Activated CD4-positive, CD25-positive, alpha-beta regulatory T cell treated with anti-CD3 and anti-CD28 coated beads, Interleukin-2, amount 50 U/mL, for 72 hours (primary cell): ENCODE results near the gene STAT4.

Experiments used
- DNase-seq: peaks from one replicate; pipeline ENCODE4 v3.0.0; 2021

Gene STAT4

DNA sequence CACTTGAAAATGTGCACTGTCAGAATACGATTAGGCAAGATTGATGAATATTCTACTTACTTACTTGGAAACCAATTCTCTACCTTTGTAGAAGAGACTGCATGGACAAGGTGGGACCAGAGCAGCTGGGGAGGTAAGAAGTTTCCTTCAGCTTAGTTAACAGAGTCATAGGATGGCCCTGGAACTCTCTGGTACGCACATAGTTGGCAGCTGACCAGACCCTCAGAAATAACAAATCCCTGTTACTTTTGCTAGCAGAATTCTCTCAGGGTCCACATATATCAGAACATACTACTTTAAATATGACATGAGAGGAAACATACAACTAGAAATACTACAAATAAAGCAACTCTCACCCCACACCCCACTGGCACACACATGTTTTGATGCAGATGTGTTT is 112.1 kb downstream of the STAT4 start:
- DNase-seq, result no peak

DNA sequence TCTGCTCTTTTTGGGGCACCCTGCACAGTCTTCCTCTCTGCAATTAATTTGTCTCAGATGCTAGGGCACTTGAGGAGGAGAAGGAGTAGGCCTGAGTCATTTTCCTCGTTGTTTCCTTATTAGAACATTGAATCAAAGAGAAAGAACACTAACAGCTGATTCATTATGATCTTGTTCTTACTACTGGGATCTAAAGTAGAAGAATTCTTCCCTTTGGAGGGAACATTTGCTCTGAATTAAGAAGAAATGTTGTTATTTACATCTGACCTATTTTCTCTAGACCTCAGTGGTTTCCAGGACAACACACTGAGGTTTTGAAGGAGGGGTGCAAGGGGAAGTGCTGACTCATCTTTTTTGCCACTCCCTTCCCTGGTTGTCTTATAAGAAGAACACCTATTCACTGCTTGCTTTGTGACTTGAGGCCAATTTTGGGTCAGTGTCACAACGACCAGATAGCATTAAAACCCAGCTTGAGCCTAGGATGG is 112.5 kb downstream of the STAT4 start:
- no peak for DNase-seq

DNA sequence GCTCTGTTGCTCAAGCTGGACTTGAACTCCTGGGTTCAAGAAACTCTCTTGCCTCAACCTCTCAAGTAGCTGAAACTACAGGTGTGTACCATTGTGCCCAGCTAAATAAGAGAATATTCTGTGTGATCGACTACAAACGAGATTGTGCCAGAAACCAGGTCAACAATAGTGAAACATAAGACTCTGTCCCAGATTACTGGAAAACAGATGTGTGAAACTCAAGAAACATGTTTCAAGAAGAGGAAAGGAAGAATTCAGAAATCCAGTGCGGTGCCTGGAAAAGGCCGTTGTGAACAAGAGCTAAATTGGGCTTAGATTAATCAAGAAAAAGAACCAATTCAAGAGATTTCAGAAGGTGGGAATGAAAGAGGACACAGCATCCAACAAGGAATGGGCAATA is 113.4 kb downstream of the STAT4 start:
- no peak for DNase-seq

DNA sequence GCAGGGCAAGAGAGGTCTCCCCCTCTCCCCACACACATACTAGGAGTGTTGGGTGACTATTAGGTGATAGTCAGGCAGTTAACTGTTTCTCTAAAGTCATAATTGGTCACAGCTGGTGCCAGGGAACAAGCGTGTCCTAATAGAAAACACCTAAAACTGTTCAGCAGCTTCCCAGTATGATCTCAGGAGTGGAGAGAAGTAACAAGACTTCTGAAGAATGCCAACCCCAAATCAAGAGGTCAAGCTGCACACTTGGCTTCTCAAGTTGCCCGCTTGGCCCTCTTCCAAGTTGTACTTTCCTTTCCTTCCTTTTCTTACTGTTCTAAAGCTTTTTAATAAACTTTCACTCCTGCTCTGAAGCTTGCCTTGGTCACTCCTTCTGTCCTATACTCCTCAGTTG is 114.4 kb downstream of the STAT4 start:
- no peak for DNase-seq

DNA sequence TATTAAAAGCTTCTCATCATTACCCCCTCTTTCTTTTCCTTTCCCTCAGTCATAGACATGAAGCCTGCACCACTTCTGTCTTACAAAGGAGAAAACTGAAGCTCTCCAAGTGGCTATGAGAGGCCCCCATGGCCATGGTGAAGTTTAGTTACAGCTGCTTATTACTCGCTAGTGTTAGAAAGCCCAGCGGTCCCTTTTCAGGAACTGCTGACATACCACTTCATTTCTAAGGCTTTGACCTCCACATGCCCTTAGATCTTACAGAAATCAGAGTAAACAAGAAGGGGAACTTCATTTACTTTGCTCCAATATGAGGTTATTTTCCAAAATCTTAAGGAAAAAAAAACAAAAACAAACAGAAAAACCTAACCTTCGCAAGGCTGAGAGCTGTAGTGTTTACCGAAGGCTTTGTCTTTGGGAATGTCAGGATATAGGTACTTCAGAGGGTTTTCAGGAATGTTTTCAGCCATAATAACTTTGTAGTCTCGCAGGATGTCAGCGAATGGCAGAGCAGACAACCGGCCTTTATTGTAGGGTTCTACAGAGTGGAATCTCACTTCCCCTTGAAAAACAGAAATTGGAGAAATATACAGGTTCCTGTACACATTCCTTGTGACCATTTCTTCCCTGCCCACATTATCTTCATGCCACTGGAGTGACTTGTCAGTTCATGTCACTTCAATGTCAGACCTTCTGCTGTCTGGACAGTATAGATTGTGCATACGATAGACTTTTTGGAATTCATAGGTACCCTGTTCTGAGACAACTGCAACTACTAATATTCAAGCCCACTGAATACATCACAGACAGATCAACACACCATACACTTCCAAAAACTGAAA is 118.0 kb downstream of the STAT4 start:
- DNase-seq, result no peak

DNA sequence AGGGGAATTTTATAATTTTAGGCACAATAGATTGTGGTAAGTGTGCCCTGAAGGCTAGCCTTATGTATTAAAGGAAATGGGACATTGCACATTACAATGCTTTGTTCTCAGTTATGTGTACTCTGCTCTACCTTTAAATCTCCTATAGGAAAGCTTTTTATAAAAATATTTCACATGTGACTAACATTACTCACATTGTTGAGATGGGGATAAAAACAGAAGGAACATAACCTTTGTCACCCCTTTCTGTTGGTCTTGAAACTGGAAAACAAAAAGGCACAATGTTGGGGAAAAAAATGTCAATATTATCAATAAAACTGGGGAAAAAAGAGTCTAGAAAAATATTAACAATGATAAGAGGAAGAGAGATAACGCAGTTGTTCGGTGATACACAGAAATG is 119.5 kb downstream of the STAT4 start:
- DNase-seq, result no peak

DNA sequence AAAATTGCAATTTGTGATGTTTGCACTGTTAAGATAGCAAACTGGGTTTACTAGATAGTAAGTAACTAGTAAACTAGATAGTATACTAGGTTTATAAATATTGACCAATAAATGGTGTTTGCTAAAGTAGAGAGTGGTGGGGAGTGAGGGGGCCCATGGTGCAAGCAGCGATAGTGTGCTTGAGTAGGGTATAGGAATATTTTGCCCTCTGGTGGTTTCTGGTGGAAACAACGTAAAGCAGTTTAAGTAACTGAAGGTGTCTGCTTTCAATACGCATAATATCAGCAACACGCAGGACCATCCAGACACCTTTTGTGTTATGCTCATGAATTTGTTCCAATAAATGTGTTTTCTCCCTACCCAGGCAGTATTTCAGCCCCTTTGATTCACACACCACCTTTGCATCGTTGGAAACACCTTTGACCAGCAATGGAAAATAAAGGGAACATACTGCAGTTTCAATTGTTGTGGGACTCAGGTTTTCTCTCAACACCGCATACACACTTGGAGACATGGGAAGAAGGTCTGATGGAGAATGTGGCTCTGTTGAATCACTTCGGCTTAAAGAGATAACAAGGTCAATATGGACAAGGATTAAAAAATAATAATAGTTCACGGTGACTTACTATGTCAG is 120.2 kb downstream of the STAT4 start:
- DNase-seq, result no peak

DNA sequence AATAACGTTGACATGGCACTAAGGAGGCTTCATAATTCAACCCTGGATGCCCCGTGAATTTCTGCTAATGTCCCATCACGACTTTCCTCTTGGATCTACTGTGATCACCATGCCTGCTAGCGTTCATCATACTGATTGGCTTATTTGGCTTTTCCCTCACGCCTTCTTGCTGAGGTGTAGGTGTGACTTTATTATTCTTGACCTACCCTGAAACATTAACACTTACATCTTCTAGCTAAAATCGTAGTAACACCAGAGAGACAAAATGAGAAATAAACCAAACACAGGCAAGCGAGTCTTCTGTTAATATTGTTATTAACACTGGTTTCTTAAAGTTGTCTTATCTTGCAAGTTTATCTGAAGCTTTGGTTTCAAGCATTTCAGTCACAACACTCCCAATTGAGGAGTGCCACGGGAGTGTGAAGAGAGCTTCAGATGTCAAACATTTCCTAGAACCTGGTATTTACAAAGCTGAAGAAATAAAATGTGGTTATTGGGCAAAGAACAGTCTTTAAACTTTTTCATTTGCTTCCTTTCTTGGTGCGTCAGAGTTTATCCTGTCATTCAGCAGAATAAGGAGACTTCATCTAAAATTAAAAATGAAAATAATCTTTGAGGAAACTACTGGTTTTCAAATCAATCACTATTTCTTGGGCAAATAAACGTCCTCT is 121.4 kb downstream of the STAT4 start:
- DNase-seq, result no peak

DNA sequence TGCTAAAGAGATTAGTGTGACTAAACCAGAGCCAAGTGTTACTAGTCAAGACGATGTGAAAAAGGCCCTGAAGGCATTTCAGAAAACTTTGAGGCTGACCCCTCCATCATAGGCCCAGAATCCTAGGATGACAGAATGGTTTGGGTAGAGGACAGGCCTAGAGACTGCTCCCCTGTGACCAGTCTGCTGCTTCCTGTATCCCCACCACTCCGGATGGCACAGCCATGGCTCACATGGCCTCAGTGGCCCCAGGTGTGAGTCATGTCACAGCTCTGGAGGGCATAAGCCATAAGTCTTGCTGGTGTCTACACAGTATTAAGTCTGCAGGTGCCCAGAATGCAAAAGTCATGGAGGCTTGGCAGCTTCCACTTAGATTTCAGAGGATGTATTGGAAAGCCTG is 124.4 kb downstream of the STAT4 start:
- no peak for DNase-seq

DNA sequence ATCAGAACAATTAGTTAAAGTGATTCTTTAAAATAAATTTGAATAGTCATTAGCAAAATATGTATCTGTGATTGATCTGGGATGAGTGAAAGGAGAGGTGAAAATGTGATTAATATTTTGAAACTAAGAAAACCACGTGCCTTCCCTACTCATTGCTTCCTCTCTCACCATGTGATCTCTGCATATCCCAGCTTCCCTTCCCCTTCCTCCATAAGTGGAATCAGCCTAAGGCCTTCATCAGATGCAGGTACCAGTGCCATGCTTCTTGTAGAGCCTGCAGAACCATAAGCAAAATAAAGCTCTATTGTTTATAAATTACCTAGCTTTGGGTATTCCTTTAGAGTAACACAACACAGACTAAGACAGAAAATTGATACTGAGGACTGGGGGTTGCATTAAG is 125.7 kb downstream of the STAT4 start:
- DNase-seq, result no peak

DNA sequence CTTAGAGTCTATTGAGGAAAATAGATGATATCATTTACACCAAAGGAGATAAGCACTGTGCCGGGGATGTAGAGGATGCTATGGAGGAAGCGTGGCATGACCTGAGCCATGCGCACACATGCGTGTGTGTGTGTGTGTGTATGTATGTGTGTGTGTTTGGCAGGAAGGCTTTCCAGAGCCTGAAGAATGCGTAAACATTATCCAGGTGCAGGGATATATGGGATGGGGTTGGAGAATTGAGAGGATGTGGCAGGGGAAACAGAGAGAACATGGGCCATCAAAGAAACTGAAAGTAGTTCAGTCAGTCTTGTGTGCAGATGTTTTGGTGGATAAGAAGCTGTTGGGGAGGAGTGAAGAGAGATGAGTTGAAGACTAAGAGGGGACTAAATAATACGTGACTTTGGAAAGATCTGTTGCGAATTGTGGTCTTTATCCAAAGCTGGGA is 127.5 kb downstream of the STAT4 start:
- DNase-seq, result no peak

DNA sequence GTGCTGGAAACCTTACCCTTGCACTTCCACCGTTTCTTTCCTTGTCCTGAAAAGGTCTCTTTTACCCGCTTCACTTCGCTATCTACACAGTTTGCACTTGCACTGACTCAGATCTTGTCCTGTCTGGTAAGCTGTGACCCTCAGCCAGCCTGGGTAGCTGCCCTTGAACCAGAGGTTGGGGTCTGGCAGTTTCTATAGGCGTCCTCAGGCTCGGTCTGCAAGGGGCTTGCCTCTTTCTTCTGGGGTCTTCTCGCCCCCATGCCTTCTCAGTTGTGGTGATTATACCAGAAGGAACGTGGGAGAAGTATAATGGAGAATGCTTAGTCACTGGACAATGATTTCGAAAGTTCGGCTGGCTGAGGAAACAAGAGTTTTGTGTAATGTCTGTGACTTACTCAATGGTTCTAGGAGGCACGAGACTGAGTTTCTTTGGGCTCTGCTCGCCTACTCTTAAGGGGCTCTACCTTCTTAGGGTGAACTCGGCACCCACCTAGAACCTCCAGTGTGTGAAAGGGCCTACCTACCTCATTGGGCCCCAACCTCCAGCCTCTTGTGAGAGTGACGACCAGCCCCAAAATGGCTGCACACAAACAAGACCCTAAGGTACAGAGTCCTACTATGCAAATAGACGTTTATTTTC is 129.9 kb downstream of the STAT4 start:
- DNase-seq, result peak; percentile 60

DNA sequence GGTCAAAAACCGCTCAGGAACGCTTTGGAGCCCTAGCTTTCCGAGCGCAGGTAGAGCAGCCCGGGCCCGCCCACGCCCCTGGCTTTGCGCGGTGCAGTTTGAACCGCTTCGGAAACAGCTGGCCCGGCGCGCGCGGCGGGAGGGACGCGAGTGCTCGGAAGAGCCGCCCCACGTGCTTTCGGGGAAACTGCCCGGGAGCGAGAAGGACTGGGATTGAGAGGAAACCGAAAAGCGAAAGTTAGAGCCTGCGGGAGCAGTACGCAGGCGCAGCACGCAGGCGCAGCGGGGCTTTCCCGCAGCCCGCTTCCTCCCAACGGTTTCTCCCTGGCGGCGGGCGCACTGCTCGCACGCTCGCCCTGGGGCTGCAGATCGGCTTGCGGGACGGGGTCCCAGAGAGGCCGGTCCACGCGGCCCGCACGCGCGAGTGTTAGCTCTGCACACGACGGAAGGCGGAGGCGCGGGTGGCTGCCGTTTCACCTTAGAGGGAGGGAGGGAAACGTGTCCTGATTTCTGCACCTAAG is 130.5 kb downstream of the STAT4 start:
- DNase-seq, result peak; percentile 92

DNA sequence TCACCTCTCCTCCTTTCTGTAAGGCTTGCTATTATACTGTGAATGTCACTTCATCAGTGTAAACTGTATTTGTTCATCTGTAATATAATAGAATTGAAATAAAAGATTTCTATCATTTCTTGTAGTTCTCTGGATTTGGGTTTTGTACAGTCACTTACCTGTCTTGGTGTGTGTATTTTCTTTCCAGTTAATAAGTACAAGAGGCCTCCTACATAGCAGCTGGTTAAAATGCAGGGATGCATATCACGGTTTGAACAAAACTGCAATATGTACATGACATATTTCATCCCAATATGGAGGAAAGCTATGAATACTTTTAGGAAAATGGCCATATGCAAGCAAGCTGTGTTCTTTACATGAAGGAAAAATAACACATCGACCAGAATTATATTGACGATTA is 131.4 kb downstream of the STAT4 start:
- no peak for DNase-seq

DNA sequence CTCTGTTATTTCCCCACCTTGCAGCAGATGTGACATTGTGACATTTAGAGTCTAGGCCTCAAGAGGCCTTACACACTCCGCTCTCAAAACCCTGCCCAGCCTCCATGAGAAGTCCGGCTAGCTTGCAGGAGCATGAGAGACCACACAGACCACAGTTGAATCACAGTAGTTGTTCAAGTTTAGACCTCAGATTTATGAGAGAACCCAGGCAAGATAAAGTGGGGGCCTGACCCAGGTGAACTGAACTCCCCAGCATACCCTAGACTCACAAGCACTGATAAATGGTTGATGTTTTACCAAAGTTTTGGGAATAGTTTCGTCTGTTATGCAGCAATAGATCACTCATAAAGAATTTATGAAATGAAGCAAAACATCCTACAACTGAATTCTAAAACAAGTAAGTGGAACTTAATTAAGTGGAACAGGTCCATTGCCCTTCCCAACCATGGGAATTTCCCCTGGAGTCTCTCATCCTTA is 132.1 kb downstream of the STAT4 start:
- no peak for DNase-seq

DNA sequence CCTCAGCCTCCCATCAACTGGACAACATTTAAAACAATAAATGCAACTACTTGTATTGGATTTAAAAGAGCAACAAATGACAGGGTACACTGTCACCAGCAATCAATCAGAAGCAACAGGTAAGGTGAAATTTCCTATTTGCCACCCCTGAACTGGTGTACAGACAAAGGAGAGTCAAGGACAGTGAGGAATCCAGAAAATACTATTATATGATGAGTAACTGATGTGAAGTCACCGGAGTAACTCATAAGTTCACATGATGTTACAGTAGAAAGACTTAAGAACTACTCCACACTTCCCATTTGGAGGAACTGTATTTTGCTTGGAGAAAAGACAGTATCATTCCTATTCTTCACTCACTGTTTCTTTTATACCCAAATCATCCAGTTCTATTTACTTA is 132.7 kb downstream of the STAT4 start:
- no peak for DNase-seq

DNA sequence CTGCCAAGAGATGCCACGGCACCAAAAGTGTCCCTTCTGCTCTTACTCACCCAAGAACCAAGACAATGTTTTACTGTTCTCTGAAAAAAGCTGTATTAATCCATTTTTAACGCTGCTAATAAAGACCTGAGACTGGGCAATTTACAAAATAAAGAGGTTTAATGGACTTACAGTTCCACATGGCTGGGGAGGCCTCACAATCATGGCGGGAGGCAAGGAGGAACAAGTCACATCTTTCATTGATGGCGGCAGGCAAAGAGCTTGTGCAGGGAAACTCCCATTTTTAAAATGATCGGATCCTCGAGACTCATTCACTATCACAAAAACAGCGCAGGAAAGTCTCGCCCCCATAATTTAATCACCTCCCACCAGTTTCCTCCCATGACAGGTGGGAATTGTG is 135.0 kb downstream of the STAT4 start:
- no peak for DNase-seq

DNA sequence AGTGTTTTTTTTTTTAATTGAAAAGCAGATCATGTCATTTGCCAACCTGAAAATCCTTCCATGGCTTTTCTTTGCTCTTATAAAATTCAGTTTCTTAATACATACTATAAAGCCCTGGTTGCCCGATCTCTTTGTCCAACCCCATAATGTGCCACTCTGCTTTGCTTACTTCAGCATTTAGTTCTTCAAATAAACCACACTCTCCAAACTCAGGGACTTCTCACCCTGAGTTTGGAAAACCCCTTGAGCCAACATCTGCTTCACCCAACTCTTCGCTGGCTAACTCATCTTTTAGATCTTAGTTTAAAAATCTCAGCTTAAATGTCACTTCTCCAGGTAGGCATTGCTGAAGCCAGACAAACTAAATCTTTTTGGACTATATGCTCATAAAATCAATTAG is 135.6 kb downstream of the STAT4 start:
- no peak for DNase-seq

DNA sequence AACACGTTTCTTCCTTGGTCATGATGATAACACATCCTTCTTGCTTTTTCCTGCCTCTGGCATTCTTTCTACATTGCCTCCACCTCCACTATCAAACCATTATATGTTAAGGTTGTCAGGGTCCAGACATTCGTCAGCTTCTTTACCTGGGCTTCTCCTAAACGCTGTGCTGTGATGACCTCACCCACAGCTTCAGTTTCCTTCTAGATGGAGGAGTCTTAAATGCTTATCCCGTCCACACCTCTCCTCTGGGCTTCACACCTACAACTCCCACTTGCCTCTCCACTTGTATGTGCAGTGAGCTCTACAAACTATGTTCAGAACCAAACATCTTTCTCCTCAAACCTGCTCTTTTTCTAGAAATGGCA is 136.2 kb downstream of the STAT4 start:
- no peak for DNase-seq

DNA sequence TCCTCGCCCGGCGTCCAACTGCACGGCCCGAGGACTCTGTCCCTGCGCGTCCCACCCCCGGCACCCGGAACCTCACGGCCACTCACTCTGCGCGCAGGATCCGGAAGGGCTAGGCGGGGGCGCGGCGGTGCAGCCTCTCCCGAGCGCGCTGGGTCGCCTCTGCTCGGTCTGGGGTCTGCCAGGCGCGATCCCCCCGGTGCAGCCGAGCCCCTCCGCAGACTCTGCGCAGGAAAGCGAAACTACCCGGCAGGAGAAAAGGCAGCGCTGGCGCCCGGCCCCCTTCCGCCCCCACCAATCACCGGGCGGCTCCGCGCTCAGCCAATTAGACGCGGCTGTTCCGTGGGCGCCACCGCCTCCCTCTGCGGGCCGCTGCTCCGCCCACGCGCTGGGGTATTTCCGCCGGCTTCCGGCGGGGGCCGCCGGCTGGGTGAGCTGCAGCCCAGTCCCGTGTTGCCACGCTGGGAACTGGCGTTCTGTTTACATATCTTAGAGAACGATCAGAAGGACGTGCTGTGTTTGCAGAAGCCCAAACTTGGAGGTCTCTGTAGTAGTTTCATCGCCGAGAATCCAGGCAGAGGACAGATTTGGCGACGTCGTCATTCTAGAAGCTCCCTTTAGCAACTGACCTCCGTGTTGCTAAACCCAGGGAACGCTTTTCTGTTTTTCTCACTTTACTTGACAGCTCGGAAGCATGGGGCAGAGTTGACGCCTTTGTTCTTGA is 136.7 kb downstream of the STAT4 start, which contains the start of gene STAT1:
TSS of gene STAT1 (minus strand) at position 240 of the 721 bp plus-strand sequence. CDS start 4,168 bp downstream, outside the sequence.
- peak; percentile 98 for DNase-seq

DNA sequence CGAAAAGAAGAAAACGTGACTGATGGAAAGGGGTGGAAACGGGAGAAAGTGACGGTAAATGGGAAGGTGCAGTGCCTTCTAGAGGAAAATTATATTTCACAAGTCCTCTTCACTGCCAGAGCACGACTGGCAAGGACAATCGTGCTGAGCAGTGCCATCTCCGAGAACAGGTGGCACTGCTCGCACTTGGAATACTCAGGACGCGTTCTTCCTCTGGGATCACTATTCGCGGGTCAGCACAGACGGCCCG is 137.2 kb downstream of the STAT4 start:
- no peak for DNase-seq

DNA sequence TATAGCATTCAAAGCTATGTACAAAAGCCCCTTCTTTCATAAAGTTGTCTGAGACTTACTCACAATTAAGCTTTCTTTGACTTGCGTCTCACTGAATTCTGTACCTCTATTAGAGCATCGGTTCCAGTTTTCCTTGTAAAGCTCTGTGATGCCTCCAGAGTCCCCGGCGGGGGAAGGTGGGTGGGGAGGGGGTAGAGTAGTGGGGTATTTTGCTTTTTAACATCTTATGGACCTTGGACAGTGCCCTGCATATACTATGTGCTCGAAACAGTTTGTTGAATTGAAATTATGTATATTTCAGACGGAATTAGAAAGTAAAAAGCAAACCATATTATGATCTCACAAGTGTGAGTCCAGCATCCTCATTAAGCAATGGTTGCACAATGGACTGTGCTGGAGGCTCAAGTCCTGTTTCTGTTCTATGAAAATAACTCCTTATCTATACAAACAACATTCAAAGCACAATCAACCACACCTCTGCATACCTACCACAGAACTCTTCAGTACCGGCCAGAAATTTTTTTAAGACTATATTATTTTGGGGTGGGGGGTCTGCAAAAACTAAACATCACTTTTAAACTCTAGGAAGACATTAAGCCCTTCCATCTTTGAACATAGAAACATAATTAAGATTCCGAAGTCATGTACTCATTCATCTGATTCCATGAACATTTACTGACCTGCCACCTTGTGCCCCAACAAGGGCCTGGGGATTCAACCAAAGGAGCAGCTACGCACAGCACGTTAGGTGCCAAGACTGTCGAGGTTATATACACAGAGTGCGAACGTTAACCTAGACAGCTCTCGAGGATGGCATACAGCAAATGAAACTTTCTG is 137.7 kb downstream of the STAT4 start:
- no peak for DNase-seq
